ENCODE measurements around the gene BBS5.

DNA sequence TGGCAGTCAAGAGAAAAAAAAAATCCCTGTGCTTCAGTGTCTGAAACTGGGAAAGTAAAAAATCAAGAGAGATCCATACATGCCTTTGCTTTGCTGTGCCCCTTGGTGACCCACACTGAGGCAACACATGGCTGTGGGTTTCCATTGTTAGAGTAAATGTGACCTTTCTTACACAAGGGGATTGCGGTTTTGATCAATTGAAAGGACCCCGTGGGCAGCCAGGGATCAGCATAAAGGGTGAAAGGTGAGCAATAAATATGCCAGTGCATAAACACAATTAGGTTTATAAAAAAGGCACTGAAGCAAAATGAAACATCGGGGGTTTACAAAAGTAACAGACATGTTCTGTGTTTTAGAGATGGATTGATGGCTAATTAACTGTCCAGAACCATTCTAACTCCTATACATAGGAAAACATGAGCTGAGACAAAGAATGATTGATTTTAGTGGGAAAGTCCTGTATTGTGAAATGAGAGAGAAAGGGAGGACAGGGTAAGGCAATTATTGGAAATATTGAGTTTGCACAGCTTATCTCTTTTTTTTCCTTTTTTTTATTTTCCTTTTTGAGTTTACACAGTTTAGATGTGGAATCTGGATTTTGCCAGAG, 40.7 kb upstream of the BBS5 start:
- TF ChIP-seq REST (IDR thresholded peaks at IDR 0.05; ENCODE audit: low read depth): no peak
- no peak for TF ChIP-seq YY1 (IDR thresholded peaks at IDR 0.05; ENCODE audit: low read depth)
- no peak for TF ChIP-seq EP300 (IDR thresholded peaks at IDR 0.05; ENCODE audit: borderline replicate concordance)
- no peak for TF ChIP-seq CEBPB (IDR thresholded peaks at IDR 0.05)
- no peak for TF ChIP-seq MAX (IDR thresholded peaks at IDR 0.05)
- TF ChIP-seq EGR1 (IDR thresholded peaks at IDR 0.05): no peak
- no peak for TF ChIP-seq ZBTB7A (IDR thresholded peaks at IDR 0.05; ENCODE audit: low read depth)
- no peak for TF ChIP-seq TCF12 (IDR thresholded peaks at IDR 0.05; ENCODE audit: low read depth)
- TF ChIP-seq RAD21 (IDR thresholded peaks at IDR 0.05; ENCODE audit: low read depth): no peak
- TF ChIP-seq NFIC (IDR thresholded peaks at IDR 0.05): no peak

Data from Ishikawa (cell line).